SK-N-SH (cell line): ENCODE results near the gene SEMA4B. TPM values are rescaled to one million over a fixed set of nuclear protein-coding genes. Genes with fewer than 3 reads are reported as not detected.

Experiments used
- CTCF ChIA-PET: fragments of 300-600, 350-600 bp; formaldehyde crosslinking; extraction: SDS; loops from one replicate; lab custom pipeline; 2021; lab: Yijun Ruan, JAX
- POLR2A ChIA-PET: fragments of 350-600 bp; sonication (Branson Sonifier 250); formaldehyde crosslinking; extraction: SDS; loops from one replicate; lab custom pipeline; 2020; ENCODE audit warnings: antibody characterized with exemption, inconsistent platforms; lab: Yijun Ruan, JAX
- DNase-seq: peaks from one replicate; pipeline ENCODE4 v3.0.0; 2012
- H2AFZ ChIP-seq: fragments of 200-600 bp; sonication (generic); 2 replicates; pipeline ENCODE4 v1.8.1; 2016; ENCODE audit warnings: antibody characterized with exemption, mild to moderate bottlenecking, low read depth
- H3F3A ChIP-seq: fragments of 200-600 bp; sonication (generic); replicated peaks from 2 replicates; pipeline ENCODE3; 2016; ENCODE audit warnings: antibody characterized with exemption, mild to moderate bottlenecking; ENCODE audit not compliant: insufficient read depth
- H3K27ac ChIP-seq, 2 experiments: fragments of 200-500 bp in 1 of 2; fragments of 200-600 bp in 1 of 2; sonication (Bioruptor generic) in 1 of 2; sonication (generic), shearing (Covaris generic) in 1 of 2; 2 replicates each; pipeline versions ENCODE4 v1.5.1 to v1.6.1; 2014 to 2016; ENCODE audit warnings: low read depth in 2 of 2, inconsistent platforms in 1 of 2, low read length in 1 of 2, mild to moderate bottlenecking in 1 of 2, mixed read lengths in 1 of 2
- H3K27me3 ChIP-seq: fragments of 200-600 bp; sonication (generic), shearing (Covaris generic); 2 replicates; pipeline ENCODE4 v1.6.1; 2016; ENCODE audit warnings: mixed run types; ENCODE audit not compliant: insufficient read depth
- H3K36me3 ChIP-seq, 2 experiments: fragments of 200-500 bp in 1 of 2; fragments of 200-600 bp in 1 of 2; sonication (Bioruptor generic) in 1 of 2; sonication (generic) in 1 of 2; replicated peaks in 1 of 2; 2 replicates each; pipeline versions ENCODE3 to v1.5.1; 2014 to 2016; ENCODE audit warnings: low read length in 1 of 2, mild to moderate bottlenecking in 1 of 2; ENCODE audit not compliant: insufficient read depth in 2 of 2, control insufficient read depth in 1 of 2
- H3K4me1 ChIP-seq, 2 experiments: fragments of 200-500 bp in 1 of 2; fragments of 200-600 bp in 1 of 2; sonication (Bioruptor generic) in 1 of 2; sonication (generic), shearing (Covaris generic) in 1 of 2; 2 replicates each; pipeline versions ENCODE4 v1.5.1 to v1.6.1; 2014 to 2016; ENCODE audit warnings: low read depth in 1 of 2, low read length in 1 of 2, mixed run types in 1 of 2; ENCODE audit not compliant: insufficient read depth in 2 of 2, control insufficient read depth in 1 of 2
- H3K4me2 ChIP-seq: fragments of 200-600 bp; sonication (generic), shearing (Covaris generic); 2 replicates; pipeline ENCODE4 v1.6.1; 2017; ENCODE audit warnings: mixed run types
- H3K4me3 ChIP-seq, 2 experiments: fragments of 200-500 bp in 1 of 2; fragments of 200-600 bp in 1 of 2; sonication (Bioruptor generic) in 1 of 2; sonication (generic), shearing (Covaris generic) in 1 of 2; 2 replicates each; pipeline versions ENCODE4 v1.5.1 to v1.8.1; 2014 to 2016; ENCODE audit warnings: low read depth in 2 of 2, inconsistent platforms in 1 of 2, low read length in 1 of 2, mild to moderate bottlenecking in 1 of 2, mixed read lengths in 1 of 2, moderate library complexity in 1 of 2
- H3K79me2 ChIP-seq: fragments of 200-600 bp; sonication (generic); 2 replicates; pipeline ENCODE4 v1.8.1; 2017; ENCODE audit warnings: mild to moderate bottlenecking; ENCODE audit not compliant: insufficient read depth
- H3K9ac ChIP-seq: fragments of 200-600 bp; sonication (generic); 2 replicates; pipeline ENCODE4 v1.6.1; 2017; ENCODE audit warnings: mixed run types
- H3K9me2 ChIP-seq: fragments of 200-600 bp; sonication (generic); 2 replicates; pipeline ENCODE4 v1.6.1; 2017; ENCODE audit warnings: mixed run types
- H3K9me3 ChIP-seq: fragments of 200-600 bp; sonication (generic); 2 replicates; pipeline ENCODE4 v1.6.1; 2017; ENCODE audit warnings: mixed run types, mild to moderate bottlenecking, moderate library complexity
- H4K20me1 ChIP-seq: fragments of 200-600 bp; sonication (generic); 2 replicates; pipeline ENCODE4 v1.6.1; 2017; ENCODE audit warnings: mild to moderate bottlenecking, mixed run types; ENCODE audit not compliant: insufficient read depth
- CTCF ChIP-seq: fragments of 200-600 bp; sonication (generic); IDR thresholded peaks from 2 replicates; pipeline ENCODE4 v1.6.1; 2017; ENCODE audit warnings: antibody characterized with exemption, mild to moderate bottlenecking, moderate library complexity
- ELF1 ChIP-seq: IDR thresholded peaks from 2 replicates; pipeline ENCODE4 v1.4.0; 2012
- EP300 ChIP-seq, 2 experiments: IDR thresholded peaks; 2 replicates each; pipeline versions ENCODE4 v1.4.0 to v1.6.1; 2012; ENCODE audit warnings: borderline replicate concordance in 1 of 2, low read depth in 1 of 2, low read length in 1 of 2
- EZH2phosphoT487 ChIP-seq: fragments of 200-600 bp; sonication (generic); IDR thresholded peaks from 2 replicates; pipeline ENCODE4 v1.6.1; 2017; ENCODE audit warnings: low read depth, mixed run types, mild to moderate bottlenecking, antibody characterized with exemption, moderate library complexity, borderline replicate concordance
- FOXJ3 ChIP-seq: sonication (generic); formaldehyde crosslinking; IDR thresholded peaks from 2 replicates; pipeline ENCODE4 v1.5.1; 2020; ENCODE audit warnings: mild to moderate bottlenecking, missing genetic modification reagents
- FOXM1 ChIP-seq: IDR thresholded peaks from 2 replicates; pipeline ENCODE4 v1.4.0; 2012; ENCODE audit warnings: low read depth, mild to moderate bottlenecking
- GABPA ChIP-seq: IDR thresholded peaks from 2 replicates; pipeline ENCODE4 v1.4.0; 2012; ENCODE audit warnings: low read depth, mild to moderate bottlenecking
- IRF3 ChIP-seq: fragments of 150-350 bp; IDR thresholded peaks from 2 replicates; pipeline ENCODE4 v1.6.1; 2016; ENCODE audit warnings: mild to moderate bottlenecking, low read depth, low read length
- MXI1 ChIP-seq: IDR thresholded peaks from 2 replicates; pipeline ENCODE4 v1.6.1; 2012; ENCODE audit warnings: mild to moderate bottlenecking, low read depth, low read length, improper control_type of control experiment
- NRF1 ChIP-seq: IDR thresholded peaks from 2 replicates; pipeline ENCODE4 v1.6.1; 2012; ENCODE audit warnings: low read depth, mild to moderate bottlenecking, low read length
- PBX3 ChIP-seq: IDR thresholded peaks from 2 replicates; pipeline ENCODE4; 2012
- POLR2AphosphoS5 ChIP-seq: IDR thresholded peaks from 2 replicates; pipeline ENCODE4 v1.6.1; 2012; ENCODE audit warnings: low read depth, low read length
- RCOR1 ChIP-seq: fragments of 150-350 bp; IDR thresholded peaks from 2 replicates; pipeline ENCODE4 v1.6.1; 2017; ENCODE audit warnings: antibody characterized with exemption, low read length
- RXRA ChIP-seq: IDR thresholded peaks from 2 replicates; pipeline ENCODE4 v1.4.0; 2012; ENCODE audit warnings: low read depth, mild to moderate bottlenecking, borderline replicate concordance
- SIN3A ChIP-seq: IDR thresholded peaks from 2 replicates; pipeline ENCODE4 v1.6.1; 2012; ENCODE audit warnings: low read depth, mild to moderate bottlenecking, low read length, moderate library complexity, borderline replicate concordance
- USF1 ChIP-seq: IDR thresholded peaks from 2 replicates; pipeline ENCODE4 v1.4.0; 2012; ENCODE audit warnings: low read depth, borderline replicate concordance
- ZBTB33 ChIP-seq: IDR thresholded peaks from 2 replicates; pipeline ENCODE4 v1.4.0; 2012; ENCODE audit warnings: low read depth, borderline replicate concordance
- WGBS: methylation state at CpG from one replicate; pipeline ENCODE4 v1.1.6; 2017; ENCODE audit warnings: low lambda C conversion rate; 5-methylcytosine and 5-hydroxymethylcytosine counted together
- polyA plus RNA-seq, 3 experiments: library from polyadenylated mRNA; depleted of rRNA; stranded (reverse); fragments of >200 nt; gene quantifications; 2 replicates each; pipeline ENCODE4 v1.2.3, GENCODE V29; 2012

SEMA4B gene
- polyA plus RNA-seq, 1 of the 3 experiments (the other 2 are of a cell fraction): 38.9 TPM

- H3K79me2 ChIP-seq: peaks cover 26% of the 10 kb centered on the region
- 90% methylated on average over 26 of the region's 27 CpGs for WGBS
- H3K4me3 ChIP-seq: no peak overlapping the region
- 0 out of 2 replicates have a peak overlapping the region, but pooled peaks have one; percentile 77 for H3K4me2 ChIP-seq
- no peaks in the 10 kb centered on the region for H3K9me3 ChIP-seq
- POLR2A ChIA-PET: interaction anchor here (0.5 kb wide), 1 partner anchor 30 kb away, joined by 5 read pairs; no protein-coding TSS in a partner anchor
- DNase-seq: no peak
- no peaks in the 10 kb centered on the region for H4K20me1 ChIP-seq
- H3K9ac ChIP-seq: no peak overlapping the region
- H3K27ac ChIP-seq: no peak overlapping the region
- no peaks in the 10 kb centered on the region for H3F3A ChIP-seq
- CTCF ChIA-PET: interaction anchor here (2.9 to 5.4 kb wide), 4 partner anchors 10 to 87 kb away, joined by 11 to 35 read pairs (median 18); partner anchors contain the start of gene TTLL13
- H3K4me1 ChIP-seq: peaks cover 5 to 9% of the 10 kb centered on the region in 2 experiments; a peak in 2 of 4 replicates
- peaks cover 6 to 43% of the 10 kb centered on the region in 2 experiments for H3K36me3 ChIP-seq
- H3K27me3 ChIP-seq: no peaks in the 10 kb centered on the region
- no peak overlapping the region for H2AFZ ChIP-seq
- no peaks in the 10 kb centered on the region for H3K9me2 ChIP-seq
- TF ChIP-seq NRF1 (no peak), EZH2phosphoT487 (no peak), RXRA (no peak), RCOR1 (no peak), FOXJ3 (CRISPR knock-in tag) (no peak), POLR2AphosphoS5 (no peak; the same call in 1 of the 2 replicates), FOXM1 (no peak), PBX3 (no peak), SIN3A (no peak), IRF3 (no peak), USF1 (no peak), ELF1 (no peak), MXI1 (no peak), EP300 (IDR thresholded peaks at IDR 0.05; ENCODE audit: borderline replicate concordance in 1 of 2, low read depth in 1 of 2, low read length in 1 of 2) (no peak), CTCF (no peak), GABPA (no peak), ZBTB33 (no peak)
These were observed 30.2 kb downstream of the SEMA4B start for GRCh38 chr15:90231028-90232017.
